Measurements from ENCODE around the gene C17orf50. TPM values are rescaled to one million over a fixed set of nuclear protein-coding genes. Genes with fewer than 3 reads are reported as not detected.
A peak's percentile ranks its signal among the peaks of the same experiment; 100 is the strongest.

Gene C17orf50
- total RNA-seq, 2 donors from 2014 or later, result not detected

GRCh38 chr17:35752945-35753764 is 7.5 kb upstream of the C17orf50 start, which contains the start of gene GAS2L2:
GAS2L2 (minus strand) TSS chr17:35753239; CDS start chr17:35752850, 389 bp downstream.
- WGBS, 2 donors, result 42 to 75% methylated on average over 8 to 9 of the region's 9 CpGs
- Histone ChIP-seq H3K27ac (peak within 1 kb of the TSS in 2 of 4 donors; percentile 22 to 32), H3K4me3 (no peak within 1 kb of the TSS), H3K27me3 (no peaks in the 10 kb centered on the region), H3K36me3 (replicated peaks in 1 of 2; ENCODE audit: insufficient read depth in 1 of 2, low read depth in 2 of 2) (no peaks in the 10 kb centered on the region), H3K4me1 (peaks cover 14% of the 10 kb centered on the region), H3K9me3 (no peaks in the 10 kb centered on the region)
- TF ChIP-seq POLR2A (IDR thresholded peaks at IDR 0.05), result no peak
- DNase-seq (peak in 1 of 4 donors; percentile 43), ATAC-seq (no peak)
- intact Hi-C loops (cut with DNase I), result no loop called here

- Histone ChIP-seq H3K4me3 (no peak overlapping the region), H3K36me3 (replicated peaks in 1 of 2; ENCODE audit: insufficient read depth in 1 of 2, low read depth in 2 of 2) (no peaks in the 10 kb centered on the region), H3K4me1 (peaks cover 7% of the 10 kb centered on the region), H3K27ac (no peak overlapping the region), H3K27me3 (no peaks in the 10 kb centered on the region), H3K9me3 (no peaks in the 10 kb centered on the region)
- intact Hi-C loops (cut with DNase I), result no loop called here
- TF ChIP-seq CTCF (IDR thresholded peaks at IDR 0.05) (no peak), POLR2A (IDR thresholded peaks at IDR 0.05) (no peak)
- ATAC-seq (no peak), DNase-seq (no peak)
Measured at GRCh38 chr17:35757243-35757642, 3.4 kb upstream of the C17orf50 start.

GRCh38 chr17:35761601-35762000 is 914 bp downstream of the C17orf50 start:
- peaks cover 11% of the 10 kb centered on the region for H3K4me1 ChIP-seq
- ATAC-seq (no peak), DNase-seq (no peak)
- no peak overlapping the region for H3K27ac ChIP-seq
- 73 to 77% methylated on average over 5 of the region's 5 CpGs for WGBS, 2 donors
- TF ChIP-seq CTCF (IDR thresholded peaks at IDR 0.05), result no peak
- no peak for TF ChIP-seq POLR2A (IDR thresholded peaks at IDR 0.05)
- H3K27me3 ChIP-seq, result no peaks in the 10 kb centered on the region
- H3K9me3 ChIP-seq, result no peaks in the 10 kb centered on the region
- intact Hi-C loops (cut with DNase I), result no loop called here
- H3K4me3 ChIP-seq, result no peak overlapping the region
- no peaks in the 10 kb centered on the region for H3K36me3 ChIP-seq (replicated peaks in 1 of 2; ENCODE audit: insufficient read depth in 1 of 2, low read depth in 2 of 2)

GRCh38 chr17:35763767-35764122 is 3.1 kb downstream of the C17orf50 start:
- 33 to 34% methylated on average over 16 to 17 of the region's 17 CpGs for WGBS, 2 donors
- intact Hi-C loops (cut with DNase I), result no loop called here
- Histone ChIP-seq H3K4me3 (no peak overlapping the region), H3K4me1 (peaks cover 11% of the 10 kb centered on the region), H3K27me3 (no peaks in the 10 kb centered on the region), H3K9me3 (no peaks in the 10 kb centered on the region), H3K36me3 (replicated peaks in 1 of 2; ENCODE audit: insufficient read depth in 1 of 2, low read depth in 2 of 2) (no peaks in the 10 kb centered on the region), H3K27ac (peak overlapping the region in 1 of 4 donors; percentile 55)
- ATAC-seq, result no peak
- DNase-seq, result no peak
- no peak for TF ChIP-seq POLR2A (IDR thresholded peaks at IDR 0.05)
- no peak for TF ChIP-seq CTCF (IDR thresholded peaks at IDR 0.05)

GRCh38 chr17:35764123-35764991 is 3.7 kb downstream of the C17orf50 start:
- Histone ChIP-seq H3K4me1 (peaks cover 11% of the 10 kb centered on the region), H3K9me3 (no peaks in the 10 kb centered on the region), H3K27me3 (no peaks in the 10 kb centered on the region), H3K27ac (peak overlapping the region in 3 of 4 donors; percentile 20 to 66 (median 55)), H3K4me3 (peak overlapping the region; percentile 8 to 19), H3K36me3 (replicated peaks in 1 of 2; ENCODE audit: insufficient read depth in 1 of 2, low read depth in 2 of 2) (no peaks in the 10 kb centered on the region)
- intact Hi-C loops (cut with DNase I), result no loop called here
- DNase-seq (peak; percentile 89 to 94 (median 90)), ATAC-seq (peak; percentile 97)
- 3 to 8% methylated on average over 38 to 71 of the region's 75 CpGs for WGBS, 2 donors
- TF ChIP-seq CTCF (IDR thresholded peaks at IDR 0.05) (peak; percentile 92 to 99 (median 97)), POLR2A (IDR thresholded peaks at IDR 0.05) (peak in 2 of 3 donors; percentile 27 to 34)
